Gastroesophageal sphincter (tissue), 4 donors: Measurements from ENCODE around the gene ENOX1. TPM values are rescaled to one million over a fixed set of nuclear protein-coding genes. Genes with fewer than 3 reads are reported as not detected.
A peak's percentile ranks its signal among the peaks of the same experiment; 100 is the strongest.

ENCODE experiments used
- ATAC-seq: fragments of 150-250 bp; one replicate; pipeline ENCODE4 v1.9.1; 2016; ENCODE audit warnings: mild to moderate bottlenecking, moderate library complexity
- H3K27ac ChIP-seq, 4 donors: fragments of 200-600 bp; sonication (generic) in 3 of 4; 1 replicate in 3 of 4; 2 replicates in 1 of 4; pipeline ENCODE4 v1.5.1; 2016 to 2019
- H3K27me3 ChIP-seq: fragments of 200-600 bp; sonication (generic); one replicate; pipeline ENCODE4 v1.5.1; 2019
- H3K36me3 ChIP-seq, 2 donors: fragments of 200-600 bp; sonication (generic); one replicate each; pipeline ENCODE4 v1.5.1; 2019; ENCODE audit warnings: control low read depth in 1 of 2
- H3K4me1 ChIP-seq, 3 donors: fragments of 200-600 bp; sonication (generic); 1 replicate in 2 of 3; 2 replicates in 1 of 3; pipeline ENCODE4 v1.5.1; 2016 to 2019; ENCODE audit warnings: control low read depth in 2 of 3
- H3K4me3 ChIP-seq, 2 donors: fragments of 200-600 bp; sonication (generic); one replicate each; pipeline ENCODE4 v1.5.1; 2019; ENCODE audit warnings: mild to moderate bottlenecking in 1 of 2, moderate library complexity in 1 of 2
- H3K9me3 ChIP-seq, 3 donors: fragments of 200-600 bp; sonication (generic); one replicate each; pipeline ENCODE4 v1.5.1; 2017 to 2019; ENCODE audit warnings: control low read depth in 2 of 3
- EP300 ChIP-seq: sonication (generic); formaldehyde crosslinking; IDR thresholded peaks from one replicate; pipeline ENCODE4 v1.6.1; 2017; ENCODE audit warnings: antibody characterized with exemption, mild to moderate bottlenecking
- POLR2A ChIP-seq, 2 donors: fragments of 450-650 bp; IDR thresholded peaks; one replicate each; pipeline ENCODE4 v1.6.1; 2017; ENCODE audit warnings: antibody characterized with exemption in 2 of 2, mild to moderate bottlenecking in 2 of 2, moderate library complexity in 1 of 2
- POLR2AphosphoS5 ChIP-seq: sonication (generic); formaldehyde crosslinking; IDR thresholded peaks from one replicate; pipeline ENCODE4 v1.6.1; 2017; ENCODE audit warnings: antibody characterized with exemption
- WGBS, 2 donors: methylation state at CpG; one replicate each; pipeline ENCODE4 v1.1.5; 2018; ENCODE audit warnings: low coverage in 1 of 2; 5-methylcytosine and 5-hydroxymethylcytosine counted together
- total RNA-seq, 4 donors: library from RNA; depleted of rRNA; stranded (reverse); fragments of >200 nt; gene quantifications; one replicate each; pipeline ENCODE4 v1.1.0, GENCODE V29; 2016
- TF ChIP-seq, protein P1 (sequence below), 4 experiments: fragments of 200-600 bp in 2 of 4; fragments of 450-650 bp in 2 of 4; sonication (generic) in 1 of 4; IDR thresholded peaks; one replicate each; pipeline ENCODE4 v1.5.1; 2017 to 2019; ENCODE audit warnings: antibody characterized with exemption in 4 of 4, mild to moderate bottlenecking in 2 of 4, moderate library complexity in 2 of 4

Gene ENOX1
- total RNA-seq, 4 donors from 2014 or later: 1.8 to 11.6 (median 9.4) TPM

GRCh38 chr13:43304945-43305344 is 481.8 kb downstream of the ENOX1 start:
- WGBS, 2 donors: 0 to 50% methylated on average over 1 to 2 of the region's 2 CpGs
- Histone ChIP-seq H3K27ac (peak overlapping the region in 1 of 4 donors; percentile 71), H3K36me3 (no peaks in the 10 kb centered on the region), H3K9me3 (no peaks in the 10 kb centered on the region), H3K4me3 (no peak overlapping the region), H3K4me1 (peaks cover 9 to 33% (median 13%) of the 10 kb centered on the region in 3 donors), H3K27me3 (no peaks in the 10 kb centered on the region)
- no peak for TF ChIP-seq POLR2AphosphoS5
- TF ChIP-seq, protein P1, sequence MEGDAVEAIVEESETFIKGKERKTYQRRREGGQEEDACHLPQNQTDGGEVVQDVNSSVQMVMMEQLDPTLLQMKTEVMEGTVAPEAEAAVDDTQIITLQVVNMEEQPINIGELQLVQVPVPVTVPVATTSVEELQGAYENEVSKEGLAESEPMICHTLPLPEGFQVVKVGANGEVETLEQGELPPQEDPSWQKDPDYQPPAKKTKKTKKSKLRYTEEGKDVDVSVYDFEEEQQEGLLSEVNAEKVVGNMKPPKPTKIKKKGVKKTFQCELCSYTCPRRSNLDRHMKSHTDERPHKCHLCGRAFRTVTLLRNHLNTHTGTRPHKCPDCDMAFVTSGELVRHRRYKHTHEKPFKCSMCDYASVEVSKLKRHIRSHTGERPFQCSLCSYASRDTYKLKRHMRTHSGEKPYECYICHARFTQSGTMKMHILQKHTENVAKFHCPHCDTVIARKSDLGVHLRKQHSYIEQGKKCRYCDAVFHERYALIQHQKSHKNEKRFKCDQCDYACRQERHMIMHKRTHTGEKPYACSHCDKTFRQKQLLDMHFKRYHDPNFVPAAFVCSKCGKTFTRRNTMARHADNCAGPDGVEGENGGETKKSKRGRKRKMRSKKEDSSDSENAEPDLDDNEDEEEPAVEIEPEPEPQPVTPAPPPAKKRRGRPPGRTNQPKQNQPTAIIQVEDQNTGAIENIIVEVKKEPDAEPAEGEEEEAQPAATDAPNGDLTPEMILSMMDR (IDR thresholded peaks at IDR 0.05): no peak
- no peak for TF ChIP-seq EP300
- no peak for TF ChIP-seq POLR2A (IDR thresholded peaks at IDR 0.05)
- no peak for ATAC-seq

GRCh38 chr13:43304449-43304848 is 482.3 kb downstream of the ENOX1 start:
- Histone ChIP-seq H3K4me1 (peaks cover 9 to 33% (median 13%) of the 10 kb centered on the region in 3 donors), H3K27ac (peak overlapping the region in 1 of 4 donors; percentile 71), H3K4me3 (no peak overlapping the region), H3K9me3 (no peaks in the 10 kb centered on the region), H3K27me3 (no peaks in the 10 kb centered on the region), H3K36me3 (no peaks in the 10 kb centered on the region)
- ATAC-seq: no peak
- WGBS, 2 donors: 93 to 95% methylated on average over 2 of the region's 2 CpGs
- TF ChIP-seq, protein P1 (IDR thresholded peaks at IDR 0.05): no peak
- TF ChIP-seq POLR2A (IDR thresholded peaks at IDR 0.05) (no peak), EP300 (no peak), POLR2AphosphoS5 (no peak)

- TF ChIP-seq, protein P1 (IDR thresholded peaks at IDR 0.05): peak; percentile 38 to 69 (median 62)
- TF ChIP-seq EP300: no peak
- TF ChIP-seq POLR2AphosphoS5: peak; percentile 38
- TF ChIP-seq POLR2A (IDR thresholded peaks at IDR 0.05): no peak
- no peaks in the 10 kb centered on the region for H3K27me3 ChIP-seq
- H3K36me3 ChIP-seq: no peaks in the 10 kb centered on the region
Observed at GRCh38 chr13:43303033-43303729, 483.6 kb downstream of the ENOX1 start.

GRCh38 chr13:43301346-43301969 is 485.3 kb downstream of the ENOX1 start:
- 86 to 90% methylated on average over 3 of the region's 3 CpGs for WGBS, 2 donors
- no peak for TF ChIP-seq POLR2AphosphoS5
- no peak for TF ChIP-seq POLR2A (IDR thresholded peaks at IDR 0.05)
- no peak for TF ChIP-seq EP300
- TF ChIP-seq, protein P1 (IDR thresholded peaks at IDR 0.05): no peak
- Histone ChIP-seq H3K36me3 (peaks cover 0 to 4% of the 10 kb centered on the region in 2 donors), H3K4me1 (peaks cover 0 to 13% (median 0%) of the 10 kb centered on the region in 3 donors), H3K9me3 (no peaks in the 10 kb centered on the region), H3K27ac (no peak overlapping the region), H3K4me3 (no peak overlapping the region), H3K27me3 (no peaks in the 10 kb centered on the region)
- no peak for ATAC-seq

More at GRCh38 chr13:43303033-43303729, 483.6 kb downstream of the ENOX1 start:
- Histone ChIP-seq H3K27ac (peak overlapping the region in 3 of 4 donors; percentile 27 to 71 (median 46)), H3K9me3 (no peaks in the 10 kb centered on the region), H3K4me3 (no peak overlapping the region), H3K4me1 (peaks cover 9 to 26% (median 11%) of the 10 kb centered on the region in 3 donors)
- WGBS, 2 donors: 0% methylated on average over 1 to 3 of the region's 5 CpGs
- peak; percentile 66 for ATAC-seq

GRCh38 chr13:43300865-43301264 is 485.9 kb downstream of the ENOX1 start:
- peaks cover 0 to 4% of the 10 kb centered on the region in 2 donors for H3K36me3 ChIP-seq
- H3K27ac ChIP-seq: no peak overlapping the region
- H3K27me3 ChIP-seq: no peaks in the 10 kb centered on the region
- no peak overlapping the region for H3K4me3 ChIP-seq
- H3K9me3 ChIP-seq: no peaks in the 10 kb centered on the region
- ATAC-seq: no peak
- no peak for TF ChIP-seq EP300
- TF ChIP-seq POLR2A (IDR thresholded peaks at IDR 0.05): no peak
- TF ChIP-seq, protein P1 (IDR thresholded peaks at IDR 0.05): no peak
- TF ChIP-seq POLR2AphosphoS5: no peak
- H3K4me1 ChIP-seq: peaks cover 0 to 13% (median 0%) of the 10 kb centered on the region in 3 donors
- 80 to 93% methylated on average over 2 to 4 of the region's 4 CpGs for WGBS, 2 donors
